GM18951 (cell line): ENCODE measurements around the gene ZNF550.
"Not testable (repeated sequence)": the region's sequence is repeated elsewhere in the genome, so short reads cannot be mapped to it uniquely, and the experiment has no call there.

Experiments used
- POLR2A ChIP-seq: IDR thresholded peaks from 4 replicates; pipeline ENCODE4 v1.6.1; 2011; ENCODE audit warnings: mild to moderate bottlenecking; ENCODE audit not compliant: insufficient read length, insufficient read depth; ENCODE audit errors: extremely low read depth
- in situ Hi-C: fragments of 300-500 bp; cut with MboI; formaldehyde crosslinking; loops from one replicate; pipeline ENCODE4 v1.12.0; 2022; ENCODE audit warnings: low sequenced_read_pairs, mixed read lengths, inconsistent platforms; ENCODE audit not compliant: unreplicated experiment

Gene ZNF550

DNA sequence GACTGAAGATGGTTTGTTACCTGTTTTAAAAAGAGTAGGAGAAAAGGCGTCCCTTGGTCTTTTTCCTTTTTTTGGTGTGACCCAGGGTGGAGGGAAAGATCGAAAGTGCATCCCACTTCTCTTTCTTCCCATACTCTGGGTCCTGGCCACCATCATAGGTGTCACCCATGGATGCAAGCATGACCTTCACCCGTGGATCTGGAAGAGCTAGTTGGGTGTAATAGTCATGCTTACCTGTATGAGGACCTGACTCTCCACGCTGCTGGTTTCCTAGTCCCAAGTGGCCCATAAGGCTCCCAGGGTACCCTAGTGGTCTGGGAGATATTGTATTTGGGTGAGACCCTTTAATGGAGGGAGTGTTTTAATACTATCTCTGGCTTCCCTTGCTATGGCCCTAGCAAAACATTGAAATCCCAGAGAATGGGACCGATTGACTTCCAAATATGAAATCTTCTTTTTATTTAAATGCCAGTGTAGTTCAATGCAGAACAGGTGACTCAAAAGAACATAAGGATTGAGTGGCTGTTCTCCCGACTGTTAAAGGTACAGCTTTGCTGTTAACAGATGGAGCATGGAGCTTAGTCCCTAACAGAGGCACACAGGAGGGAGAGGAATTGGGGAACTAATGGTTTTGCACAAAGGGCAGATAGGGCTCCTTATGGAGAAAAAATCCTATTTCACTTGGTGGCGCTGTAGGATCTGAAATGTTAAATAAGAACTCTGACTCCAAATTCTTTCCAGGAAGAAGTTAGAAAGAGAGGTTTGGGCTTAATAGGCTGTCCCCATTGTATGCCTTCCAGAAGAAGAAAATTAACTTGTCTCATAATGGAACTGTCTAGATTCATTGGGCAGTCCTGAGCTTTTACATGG lies 7.0 kb upstream of the ZNF550 start:
- no peak for TF ChIP-seq POLR2A
- in situ Hi-C loops = no loop called here

DNA sequence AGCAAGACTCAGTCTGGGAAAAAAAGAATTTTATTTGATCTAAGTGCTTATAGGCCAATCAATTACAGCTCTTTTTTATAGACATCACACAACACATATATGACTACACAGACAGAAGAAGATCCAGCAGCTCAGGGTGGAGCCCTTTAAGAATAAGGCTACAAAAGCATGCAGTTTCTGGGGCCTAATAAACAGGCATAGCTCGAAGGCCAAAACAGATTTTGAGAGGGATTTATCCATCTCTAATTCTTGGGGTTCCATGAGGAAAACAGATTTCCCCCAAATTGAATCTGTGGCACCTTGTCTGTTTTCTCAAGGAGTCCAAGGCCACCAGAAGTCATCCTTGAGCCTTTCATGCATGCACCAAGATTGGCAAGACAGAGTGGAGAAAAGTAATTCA lies 3.9 kb upstream of the ZNF550 start:
- TF ChIP-seq POLR2A = no peak
- in situ Hi-C loops = no loop called here

DNA sequence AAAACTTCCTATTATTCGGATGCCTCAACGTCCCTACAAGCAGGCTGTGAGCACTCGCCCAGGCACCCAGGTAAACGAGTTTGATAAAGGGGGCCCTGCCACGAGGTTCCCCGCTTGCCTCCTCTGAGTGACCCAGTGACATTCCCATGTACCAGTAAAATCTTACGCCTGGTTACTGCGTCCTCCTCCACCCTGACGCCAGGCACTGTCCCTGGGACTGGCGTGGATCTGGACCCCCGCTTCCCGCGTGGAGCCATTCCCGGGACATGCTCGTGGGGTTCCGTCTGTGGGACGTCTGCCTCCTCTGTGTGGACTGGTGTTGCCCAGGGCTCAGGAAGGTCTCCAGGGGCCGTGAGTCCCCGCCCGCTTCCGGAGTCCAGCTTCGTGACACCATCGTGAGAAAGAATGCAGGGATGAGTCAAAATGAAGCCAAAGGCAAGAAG lies 407 bp upstream of the ZNF550 start:
- in situ Hi-C loops = no loop called here
- TF ChIP-seq POLR2A = no peak

DNA sequence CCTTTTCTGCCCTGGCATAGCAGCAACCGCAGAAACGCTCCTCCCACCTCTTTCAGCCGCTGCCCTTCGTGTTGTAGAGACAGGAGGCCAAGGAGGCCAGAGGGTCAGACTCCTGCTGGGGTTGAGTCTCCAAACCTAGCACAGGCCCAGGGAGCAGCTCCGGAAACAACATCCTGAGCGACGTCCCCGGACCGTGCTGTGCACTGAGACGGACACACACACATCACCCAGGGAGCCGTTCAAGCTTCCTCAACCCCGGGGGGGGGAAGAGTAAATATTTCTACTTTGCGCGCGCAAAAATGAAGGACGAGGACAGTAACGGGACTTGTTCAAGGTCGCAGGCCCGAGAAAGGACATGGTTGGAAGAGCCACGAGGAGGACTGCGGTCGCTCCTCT lies 657 bp downstream of the ZNF550 start:
- in situ Hi-C loops = no loop called here
- no peak for TF ChIP-seq POLR2A

DNA sequence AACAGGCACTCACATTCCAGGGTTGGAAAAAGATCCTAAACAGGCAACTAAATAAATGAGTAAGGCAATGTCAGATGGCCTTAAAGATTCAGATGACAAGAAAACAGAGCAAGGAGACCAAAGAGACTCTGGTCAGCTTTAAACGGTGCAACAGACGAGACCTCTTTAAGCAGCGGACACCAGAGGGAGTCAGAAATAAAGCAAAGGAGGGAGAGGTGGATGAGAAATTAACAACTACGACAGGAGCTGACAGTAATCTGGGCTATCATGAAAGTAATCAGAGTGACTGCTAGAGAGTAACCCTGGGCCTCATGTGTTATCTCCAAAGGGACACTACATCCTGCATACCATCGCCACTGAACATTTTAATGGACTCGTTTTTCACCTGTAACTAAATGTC lies 1.1 kb downstream of the ZNF550 start:
- TF ChIP-seq POLR2A = no peak
- in situ Hi-C loops = no loop called here

DNA sequence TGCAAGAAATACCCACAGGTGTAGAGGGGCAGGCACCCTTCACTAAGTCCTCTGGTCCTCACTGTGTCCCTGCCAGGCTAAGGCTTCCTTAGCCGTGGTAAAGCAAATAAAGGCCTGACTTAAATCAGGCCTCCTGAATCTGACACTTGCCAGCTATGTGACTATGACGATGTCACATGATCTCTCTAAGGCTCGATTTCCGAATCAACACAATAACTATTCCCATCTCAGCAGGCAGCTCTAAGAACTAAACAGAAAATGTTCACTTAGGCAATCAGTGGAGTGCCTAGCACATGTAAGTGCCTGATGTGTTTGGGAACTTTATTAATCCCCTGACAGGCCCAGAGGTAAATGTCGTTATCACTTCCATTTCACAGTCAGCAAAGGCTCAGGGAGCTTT lies 2.0 kb downstream of the ZNF550 start:
- TF ChIP-seq POLR2A = no peak
- in situ Hi-C loops = no loop called here

DNA sequence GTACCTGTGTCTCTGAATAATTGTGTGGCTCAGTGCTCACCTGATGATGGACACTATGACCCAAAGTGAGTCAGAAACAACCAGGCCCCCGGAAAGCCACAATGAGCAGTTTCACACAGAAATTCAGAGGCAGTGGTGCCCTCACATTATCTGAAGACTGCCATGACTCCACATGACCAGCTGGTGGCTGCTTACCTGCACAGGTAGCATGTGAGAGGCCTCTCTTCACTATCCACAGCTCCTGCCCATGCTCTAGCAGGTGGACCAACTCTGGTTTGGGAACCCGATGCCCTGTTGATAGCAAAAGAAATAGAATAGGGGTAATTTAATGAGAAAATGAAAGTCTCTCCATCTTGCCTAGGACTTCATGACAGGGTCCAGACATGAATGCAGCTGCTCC lies 7.2 kb downstream of the ZNF550 start:
- in situ Hi-C loops = no loop called here
- no peak for TF ChIP-seq POLR2A

DNA sequence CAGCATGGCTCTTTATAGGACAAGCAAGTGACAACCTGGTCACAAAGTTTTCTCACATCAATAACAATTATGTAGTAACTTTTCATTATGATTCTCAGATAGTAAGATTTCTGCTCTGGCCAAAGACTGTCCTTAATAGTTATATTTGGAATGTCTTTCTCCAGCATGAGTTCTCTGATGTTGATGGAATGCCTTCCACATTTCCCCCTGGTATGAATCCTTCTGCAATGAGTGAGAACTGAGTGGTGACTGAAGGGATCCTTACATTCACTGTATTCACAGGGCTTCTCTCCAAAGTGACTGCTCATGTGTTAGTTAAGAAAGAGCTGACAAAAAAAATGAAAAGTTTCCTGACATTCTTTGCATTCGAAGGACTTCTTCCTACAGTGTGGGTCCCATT lies 13.2 kb downstream of the ZNF550 start:
- in situ Hi-C loops = no loop called here
- TF ChIP-seq POLR2A = no peak

DNA sequence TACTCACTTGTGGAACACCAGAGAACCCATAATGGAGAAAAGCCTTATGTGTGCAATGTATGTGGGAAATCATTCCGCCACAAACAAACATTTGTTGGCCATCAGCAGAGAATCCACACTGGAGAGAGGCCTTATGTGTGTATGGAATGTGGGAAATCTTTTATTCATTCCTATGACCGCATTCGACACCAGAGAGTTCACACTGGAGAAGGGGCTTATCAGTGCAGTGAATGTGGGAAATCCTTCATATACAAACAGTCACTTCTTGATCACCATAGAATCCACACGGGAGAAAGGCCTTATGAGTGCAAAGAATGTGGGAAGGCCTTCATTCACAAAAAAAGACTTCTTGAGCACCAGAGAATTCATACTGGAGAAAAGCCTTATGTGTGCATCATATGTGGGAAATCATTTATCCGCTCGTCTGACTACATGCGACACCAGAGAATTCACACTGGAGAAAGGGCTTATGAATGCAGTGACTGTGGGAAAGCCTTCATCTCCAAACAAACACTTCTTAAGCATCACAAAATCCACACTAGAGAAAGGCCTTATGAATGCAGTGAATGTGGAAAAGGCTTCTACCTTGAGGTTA lies 21.6 kb downstream of the ZNF550 start:
- no peak for TF ChIP-seq POLR2A
- in situ Hi-C loops = no loop called here

DNA sequence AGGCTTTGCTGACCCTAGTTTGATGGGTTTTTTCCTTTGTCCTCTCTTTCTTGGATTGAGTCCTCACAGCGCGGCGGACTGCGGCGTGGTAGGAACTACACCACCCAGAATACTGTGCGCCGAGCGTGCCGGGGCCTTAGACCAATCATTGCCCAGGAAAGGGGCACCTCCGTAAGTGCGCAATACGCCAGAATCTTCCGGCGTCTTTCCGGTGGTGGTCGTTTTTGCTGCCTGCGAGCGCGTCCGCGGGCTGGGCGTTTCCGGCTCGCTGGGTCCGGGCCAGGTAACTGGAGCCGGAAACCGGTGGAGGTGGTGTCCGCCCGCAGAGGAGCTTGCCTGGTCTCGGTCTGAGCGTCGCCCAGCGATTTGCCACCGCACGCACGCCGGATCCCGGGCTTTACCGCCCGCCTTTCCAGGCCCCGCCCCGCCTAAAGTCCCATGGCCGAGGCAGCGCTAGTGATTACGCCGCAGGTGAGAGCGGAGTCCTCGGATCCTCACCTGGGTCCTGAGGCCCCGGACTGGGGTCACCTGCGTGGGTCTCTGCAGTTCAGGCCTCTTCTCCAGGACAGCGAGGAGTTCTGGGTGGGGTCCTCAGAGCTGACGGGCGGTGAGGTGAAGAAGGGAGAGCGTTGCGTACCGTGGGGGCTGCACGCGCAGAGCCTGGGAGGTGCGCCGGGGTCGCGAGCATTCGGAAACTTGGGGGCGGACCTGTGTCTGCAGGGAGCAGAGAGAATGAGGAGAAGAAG lies 32.4 kb downstream of the ZNF550 start, which contains the start of gene ZNF549:
ZNF549 (plus strand) TSS at position 221 of the 746 bp plus-strand sequence; CDS start at position 439, 218 bp downstream.
- peak; percentile 71 for TF ChIP-seq POLR2A
- in situ Hi-C loops = no loop called here

DNA sequence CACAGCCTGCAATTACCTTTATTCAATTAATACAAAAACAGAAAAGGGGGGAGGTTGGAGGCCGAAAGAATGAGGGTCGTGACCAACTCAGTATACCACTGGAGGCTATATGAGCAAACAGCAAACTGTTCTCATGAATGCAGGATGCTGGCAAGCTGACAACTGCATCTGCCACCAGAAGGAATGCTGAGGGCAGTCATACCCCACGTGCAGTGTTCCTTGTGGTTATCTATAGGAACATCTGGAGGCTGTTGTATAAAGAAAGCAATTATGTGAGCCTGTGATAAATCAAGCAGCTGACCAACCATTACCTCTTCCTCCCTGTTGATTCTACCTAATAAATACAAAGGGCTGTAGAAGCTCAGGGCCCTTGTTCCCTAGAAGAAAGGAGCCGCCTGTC lies 41.6 kb downstream of the ZNF550 start:
- in situ Hi-C loops = not testable (repeated sequence)

DNA sequence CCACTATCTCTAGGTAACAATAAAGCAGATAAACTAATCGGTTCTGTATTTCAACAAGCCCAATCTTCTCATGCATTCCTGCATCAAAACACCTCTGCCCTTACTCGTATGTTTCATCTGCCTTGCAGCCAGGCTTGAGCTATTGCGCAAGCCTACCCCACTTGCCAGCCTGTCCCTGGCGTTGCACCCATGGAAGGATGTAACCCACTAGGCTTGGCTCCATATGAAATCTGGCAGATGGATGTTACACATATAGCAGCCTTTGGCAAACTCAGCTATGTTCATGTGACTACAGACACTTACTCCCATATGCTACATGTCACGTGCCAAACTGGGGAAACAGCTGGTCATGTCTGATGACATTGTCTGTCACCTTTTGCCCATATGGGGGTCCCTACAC lies 44.4 kb downstream of the ZNF550 start:
- in situ Hi-C loops = no loop called here
- TF ChIP-seq POLR2A = no peak

DNA sequence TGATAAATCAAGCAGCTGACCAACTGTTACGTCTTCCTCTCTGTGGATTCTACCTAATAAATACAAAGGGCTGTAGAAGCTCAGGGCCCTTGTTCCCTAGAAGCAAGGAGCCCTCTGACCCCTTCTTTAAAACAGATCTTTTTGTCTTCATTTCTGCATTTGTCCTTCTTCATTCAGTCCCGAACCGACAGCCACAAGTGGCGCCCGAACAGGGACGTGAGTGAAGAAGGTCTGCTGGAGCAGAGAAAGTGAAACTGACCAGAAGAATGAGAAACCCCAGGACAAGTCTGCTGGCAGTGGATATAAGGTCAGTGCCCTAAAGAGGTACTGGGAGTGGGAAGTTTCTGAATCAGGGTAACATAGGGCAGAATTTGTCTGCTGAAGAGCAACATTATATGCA lies 46.8 kb downstream of the ZNF550 start:
- in situ Hi-C loops = no loop called here
- no peak for TF ChIP-seq POLR2A
